ENCODE data around the gene SEL1L2.

DNA sequence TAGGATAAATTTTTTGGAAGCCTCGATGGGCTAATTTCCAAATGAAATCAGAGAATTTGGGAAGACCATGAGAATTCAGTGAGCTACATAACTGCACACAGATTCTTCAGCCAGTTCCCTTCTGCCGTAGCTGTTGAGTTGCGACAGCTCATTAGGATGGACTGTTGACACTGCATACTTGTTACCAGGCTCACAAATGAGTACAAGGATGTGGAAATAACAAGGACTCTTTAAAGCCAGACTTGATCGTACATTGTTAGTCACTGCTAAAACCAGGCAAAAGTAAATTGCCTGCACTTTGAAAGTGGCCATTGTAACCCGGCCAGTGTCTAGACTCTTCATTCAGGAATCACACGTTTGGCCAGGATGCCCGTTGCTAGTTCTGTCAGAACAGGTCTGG is 168.5 kb downstream of the SEL1L2 start:
- TF ChIP-seq, protein P1, sequence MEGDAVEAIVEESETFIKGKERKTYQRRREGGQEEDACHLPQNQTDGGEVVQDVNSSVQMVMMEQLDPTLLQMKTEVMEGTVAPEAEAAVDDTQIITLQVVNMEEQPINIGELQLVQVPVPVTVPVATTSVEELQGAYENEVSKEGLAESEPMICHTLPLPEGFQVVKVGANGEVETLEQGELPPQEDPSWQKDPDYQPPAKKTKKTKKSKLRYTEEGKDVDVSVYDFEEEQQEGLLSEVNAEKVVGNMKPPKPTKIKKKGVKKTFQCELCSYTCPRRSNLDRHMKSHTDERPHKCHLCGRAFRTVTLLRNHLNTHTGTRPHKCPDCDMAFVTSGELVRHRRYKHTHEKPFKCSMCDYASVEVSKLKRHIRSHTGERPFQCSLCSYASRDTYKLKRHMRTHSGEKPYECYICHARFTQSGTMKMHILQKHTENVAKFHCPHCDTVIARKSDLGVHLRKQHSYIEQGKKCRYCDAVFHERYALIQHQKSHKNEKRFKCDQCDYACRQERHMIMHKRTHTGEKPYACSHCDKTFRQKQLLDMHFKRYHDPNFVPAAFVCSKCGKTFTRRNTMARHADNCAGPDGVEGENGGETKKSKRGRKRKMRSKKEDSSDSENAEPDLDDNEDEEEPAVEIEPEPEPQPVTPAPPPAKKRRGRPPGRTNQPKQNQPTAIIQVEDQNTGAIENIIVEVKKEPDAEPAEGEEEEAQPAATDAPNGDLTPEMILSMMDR (IDR thresholded peaks at IDR 0.05), result no peak
- TF ChIP-seq POLR2A (IDR thresholded peaks at IDR 0.05), result no peak

All from esophagus squamous epithelium (tissue), 4 donors.